Smooth muscle cell (in vitro differentiated cells): ENCODE results near the gene FZR1. TPM values are rescaled to one million over a fixed set of nuclear protein-coding genes. Genes with fewer than 3 reads are reported as not detected.

Experiments
- DNase-seq: peaks from one replicate; lab custom pipeline; 2025; ENCODE audit not compliant: unreplicated experiment; lab: John Stamatoyannopoulos, UW
- H2AFZ ChIP-seq: fragments of 200-600 bp; sonication (generic); 2 replicates; pipeline ENCODE4 v1.6.0; 2016; ENCODE audit warnings: antibody characterized with exemption, low read depth, mild to moderate bottlenecking
- H3F3A ChIP-seq: fragments of 200-600 bp; sonication (generic); 2 replicates; pipeline ENCODE4 v1.6.0; 2017; ENCODE audit warnings: antibody characterized with exemption, low read depth
- H3K27ac ChIP-seq: fragments of 200-600 bp; sonication (generic); 2 replicates; pipeline ENCODE4 v1.5.1; 2016; ENCODE audit warnings: low read depth, mild to moderate bottlenecking
- H3K27me3 ChIP-seq: fragments of 200-600 bp; sonication (generic); 2 replicates; pipeline ENCODE4 v1.6.1; 2016; ENCODE audit warnings: low read depth, mild to moderate bottlenecking
- H3K36me3 ChIP-seq: fragments of 200-600 bp; sonication (generic); 2 replicates; pipeline ENCODE4 v1.5.1; 2016; ENCODE audit warnings: low read depth
- H3K4me1 ChIP-seq: fragments of 200-600 bp; sonication (generic); 2 replicates; pipeline ENCODE4 v1.5.1; 2016; ENCODE audit warnings: low read depth
- H3K4me2 ChIP-seq: fragments of 200-600 bp; sonication (generic); 2 replicates; pipeline ENCODE4 v1.6.0; 2016; ENCODE audit warnings: mild to moderate bottlenecking
- H3K4me3 ChIP-seq: fragments of 200-600 bp; sonication (generic); 2 replicates; pipeline ENCODE4 v1.5.1; 2016; ENCODE audit warnings: mild to moderate bottlenecking
- H3K79me2 ChIP-seq: fragments of 200-600 bp; sonication (generic); 2 replicates; pipeline ENCODE4 v1.6.0; 2016; ENCODE audit warnings: low read depth, mild to moderate bottlenecking
- H3K9ac ChIP-seq: fragments of 200-600 bp; sonication (generic); 2 replicates; pipeline ENCODE4 v1.6.0; 2016; ENCODE audit warnings: low read depth
- H3K9me3 ChIP-seq: fragments of 200-600 bp; sonication (generic); replicated peaks from 2 replicates; pipeline ENCODE4 v1.5.1; 2016; ENCODE audit warnings: low read depth
- H4K20me1 ChIP-seq: fragments of 200-600 bp; sonication (generic); 2 replicates; pipeline ENCODE4 v1.6.0; 2016; ENCODE audit warnings: low read depth
- CTCF ChIP-seq: fragments of 200-600 bp; sonication (generic); IDR thresholded peaks from 2 replicates; pipeline ENCODE4 v1.5.1; 2017; ENCODE audit warnings: borderline replicate concordance, mild to moderate bottlenecking, antibody characterized with exemption; ENCODE audit not compliant: insufficient read depth, poor library complexity, severe bottlenecking
- WGBS: methylation state at CpG from one replicate; pipeline ENCODE4 v1.1.7; 2016; ENCODE audit warnings: low lambda C conversion rate; 5-methylcytosine and 5-hydroxymethylcytosine counted together
- polyA plus RNA-seq: library from polyadenylated mRNA; unstranded; fragments of >200 nt; fragmentation: Nextera tagmentation; extraction: Ambion mirVana; gene quantifications from 2 replicates; pipeline ENCODE4 v1.2.1, GENCODE V29; 2016
- total RNA-seq: library from RNA; depleted of rRNA; stranded (reverse); fragments of >200 nt; gene quantifications from 2 replicates; pipeline ENCODE4 v1.2.3, GENCODE V29; 2014

The FZR1 gene
- total and polyA plus RNA-seq, 2 experiments from 2014 or later = 16.3 to 49.7 TPM

GRCh38 chr19:3536429-3537100 lies 30.5 kb downstream of the FZR1 start:
- Histone ChIP-seq H3K9me3 (no peaks in the 10 kb centered on the region), H3K4me2 (no peak overlapping the region), H3K9ac (no peak overlapping the region), H4K20me1 (peaks cover 23% of the 10 kb centered on the region), H2AFZ (no peak overlapping the region), H3K79me2 (no peaks in the 10 kb centered on the region), H3K4me1 (no peaks in the 10 kb centered on the region), H3K27ac (no peak overlapping the region), H3K4me3 (no peak overlapping the region), H3K27me3 (no peaks in the 10 kb centered on the region), H3K36me3 (no peaks in the 10 kb centered on the region), H3F3A (no peaks in the 10 kb centered on the region)
- WGBS = 93% methylated on average over 27 of the region's 27 CpGs
- TF ChIP-seq CTCF = no peak
- no peak for DNase-seq

- Histone ChIP-seq H3K27me3 (no peaks in the 10 kb centered on the region), H3K4me1 (no peaks in the 10 kb centered on the region), H3K9me3 (no peaks in the 10 kb centered on the region), H3K9ac (no peak overlapping the region), H3K36me3 (no peaks in the 10 kb centered on the region), H2AFZ (no peak overlapping the region), H3K27ac (no peak overlapping the region), H4K20me1 (peaks cover 23% of the 10 kb centered on the region), H3F3A (peaks cover 5% of the 10 kb centered on the region), H3K79me2 (no peaks in the 10 kb centered on the region), H3K4me3 (no peak overlapping the region), H3K4me2 (no peak overlapping the region)
- no peak for DNase-seq
- 95% methylated on average over 9 of the region's 13 CpGs for WGBS
- TF ChIP-seq CTCF = no peak
Observed at GRCh38 chr19:3537101-3537437, 31.0 kb downstream of the FZR1 start.

- TF ChIP-seq CTCF = no peak
- no peaks in the 10 kb centered on the region for H3K9me3 ChIP-seq
- H3K79me2 ChIP-seq = no peaks in the 10 kb centered on the region
- H3K4me1 ChIP-seq = no peaks in the 10 kb centered on the region
- no peak overlapping the region for H3K4me2 ChIP-seq
- no peak for DNase-seq
- H3K27me3 ChIP-seq = no peaks in the 10 kb centered on the region
- WGBS = 89% methylated on average over 17 of the region's 22 CpGs
- no peak overlapping the region for H3K27ac ChIP-seq
- no peaks in the 10 kb centered on the region for H3K36me3 ChIP-seq
- H3F3A ChIP-seq = peaks cover 11% of the 10 kb centered on the region
- H2AFZ ChIP-seq = no peak overlapping the region
- no peak overlapping the region for H3K9ac ChIP-seq
- no peak overlapping the region for H3K4me3 ChIP-seq
- H4K20me1 ChIP-seq = peaks cover 23% of the 10 kb centered on the region
Observed at GRCh38 chr19:3537438-3538240, 31.5 kb downstream of the FZR1 start.
